GM19452 (cell line): ENCODE measurements around the gene SH3RF3.

Source experiments
- ATAC-seq: cut with Tn5 transposase; IDR thresholded peaks from one replicate; pipeline ENCODE4 v1.9.1; 2021; ENCODE audit not compliant: unreplicated experiment

Gene SH3RF3

DNA sequence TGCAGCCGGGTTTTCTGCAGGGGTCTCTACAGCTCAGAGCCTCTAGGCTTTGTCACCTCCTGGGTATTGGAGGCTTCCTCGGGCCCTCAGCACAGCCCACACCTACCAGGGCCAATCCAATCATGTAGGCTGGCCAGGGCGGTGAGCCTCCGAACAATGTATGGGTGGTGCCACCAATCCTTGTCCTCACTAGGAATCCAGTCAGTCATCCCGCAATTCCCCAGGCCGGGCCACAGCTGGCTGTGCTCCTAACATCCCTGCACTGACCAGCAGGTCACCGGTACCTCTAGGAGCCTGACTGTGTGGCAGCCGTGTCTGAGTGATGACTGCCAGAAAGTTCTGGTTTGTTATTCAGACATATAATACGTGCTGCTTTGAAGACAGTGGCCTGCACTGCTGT is 129.4 kb downstream of the SH3RF3 start:
- no peak for ATAC-seq

GRCh38 chr2:109258905-109259540 is 130.0 kb downstream of the SH3RF3 start:
- no peak for ATAC-seq

DNA sequence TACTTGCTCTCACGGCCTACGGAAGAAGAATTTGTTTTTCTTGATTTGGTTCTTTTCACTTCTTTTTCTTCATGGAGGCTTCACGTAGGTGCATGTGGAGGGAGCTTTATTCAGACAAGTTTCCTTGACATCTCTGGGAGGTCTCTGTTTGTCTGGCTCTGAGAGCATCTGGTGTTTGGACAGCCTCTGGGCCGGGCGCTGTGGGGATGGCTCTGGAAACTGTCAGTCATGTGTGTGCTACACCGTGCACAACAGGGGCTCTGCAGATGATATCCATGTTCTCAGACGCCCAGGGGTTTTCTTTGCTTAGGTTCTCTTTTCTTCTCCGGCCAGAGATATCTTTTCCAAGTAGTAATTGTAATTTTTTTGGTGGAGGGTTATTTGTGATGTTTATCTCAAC is 130.7 kb downstream of the SH3RF3 start:
- ATAC-seq, result no peak

DNA sequence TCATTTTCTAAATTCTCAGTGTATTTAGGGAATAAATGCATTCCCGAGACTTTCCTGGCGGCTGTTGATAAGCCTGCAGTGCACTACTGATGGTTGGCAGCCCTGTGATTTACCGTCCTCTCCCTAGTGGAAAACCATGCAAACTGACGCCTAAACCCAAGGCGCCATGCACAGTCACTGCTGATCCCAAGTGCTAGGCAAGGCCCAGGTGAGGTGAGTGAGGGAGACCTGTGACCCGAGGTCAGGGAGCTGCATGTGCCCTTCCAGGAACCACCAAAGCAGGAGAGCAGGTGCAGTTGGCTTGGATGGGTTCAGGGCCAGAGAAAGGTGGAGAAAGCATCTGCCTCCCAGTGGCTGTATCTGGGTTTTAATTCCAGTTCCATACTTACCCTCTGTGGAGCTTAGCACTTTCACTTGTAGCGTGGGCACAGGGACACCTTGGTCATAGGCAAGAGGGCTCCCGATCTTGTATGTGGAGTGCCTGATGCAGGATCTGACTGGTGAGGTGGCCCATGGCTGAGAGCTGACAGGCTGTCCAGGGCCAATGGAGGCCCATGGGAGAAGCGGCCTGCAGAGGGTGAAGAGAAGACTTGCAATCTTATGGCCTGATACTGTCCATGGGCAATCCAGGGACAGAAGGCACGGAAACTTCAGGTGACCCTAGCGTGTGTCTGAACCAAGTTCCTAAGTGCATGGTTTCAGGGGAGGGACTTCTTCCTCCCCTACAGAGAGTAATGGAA is 131.3 kb downstream of the SH3RF3 start:
- no peak for ATAC-seq

- no peak for ATAC-seq
These were observed 132.1 kb downstream of the SH3RF3 start for GRCh38 chr2:109260886-109261700.

DNA sequence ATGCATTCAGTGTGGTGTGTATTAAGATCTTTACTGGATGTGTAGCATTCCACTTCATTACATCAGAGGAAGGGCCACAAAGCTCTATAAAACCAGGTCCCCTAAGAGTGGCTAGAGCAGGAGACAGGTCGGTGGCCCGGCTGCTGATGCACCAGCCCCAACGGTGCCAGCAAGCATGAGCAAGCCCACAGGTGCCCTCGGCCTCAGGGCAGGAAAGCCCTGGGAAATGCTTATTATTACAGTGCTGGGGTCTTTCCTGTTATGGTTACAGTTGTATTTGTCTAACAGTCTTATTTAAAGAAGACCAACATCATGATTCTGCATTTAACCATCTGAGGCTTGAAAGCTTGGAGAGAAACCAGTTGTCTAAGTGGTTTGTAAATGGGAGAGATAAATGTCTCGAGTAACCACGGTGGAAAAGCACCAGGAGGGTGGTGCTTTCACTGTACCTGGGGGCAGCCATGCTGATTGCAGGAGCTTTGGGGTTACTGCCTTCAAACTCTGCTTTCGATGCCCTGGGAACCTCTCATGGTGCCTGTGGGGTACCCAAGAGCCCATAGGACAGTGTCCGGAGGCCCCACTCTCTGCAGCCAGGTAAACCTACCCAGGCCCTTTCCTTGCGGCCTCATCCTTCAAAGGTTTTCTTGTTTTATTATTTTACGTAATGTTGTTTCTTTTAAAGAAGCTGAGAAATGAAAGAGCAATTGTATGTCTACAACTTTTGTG is 133.1 kb downstream of the SH3RF3 start:
- ATAC-seq, result no peak

DNA sequence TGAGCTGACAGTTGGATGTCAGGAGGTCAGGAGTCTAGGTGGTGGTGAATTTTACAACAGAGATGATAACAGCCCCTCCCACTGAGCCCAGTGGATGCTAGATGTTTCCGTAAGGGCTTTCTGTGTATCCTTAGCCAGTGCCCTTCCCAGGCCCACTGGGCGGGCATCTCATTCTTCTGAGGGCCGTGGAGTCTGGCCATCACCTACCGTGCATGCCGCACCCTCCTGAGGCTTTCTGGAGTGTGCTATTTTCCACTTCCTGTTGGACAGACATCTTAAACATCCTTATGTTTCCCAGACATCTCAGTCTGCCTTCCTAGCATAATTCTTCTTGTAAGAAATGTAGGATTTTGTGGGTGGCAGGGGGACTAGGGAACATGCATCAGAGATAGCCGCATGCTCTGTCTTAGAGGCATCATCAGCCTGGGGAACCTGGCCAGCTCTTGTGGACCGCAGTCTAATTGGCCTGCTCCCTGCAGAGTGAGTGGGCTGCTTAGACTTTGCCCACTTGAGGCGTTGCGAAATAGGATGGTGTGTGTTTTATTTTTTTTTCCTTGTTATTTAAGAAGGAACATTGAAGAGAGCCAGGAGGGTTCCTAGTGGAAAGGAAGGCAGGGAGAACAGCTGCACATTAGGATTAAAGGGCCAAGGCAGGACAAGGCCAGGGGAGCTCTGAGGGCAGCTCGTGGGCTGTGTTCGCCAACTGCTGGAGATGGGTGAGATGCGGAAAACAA is 135.8 kb downstream of the SH3RF3 start:
- no peak for ATAC-seq

GRCh38 chr2:109265369-109265768 is 136.4 kb downstream of the SH3RF3 start:
- ATAC-seq, result no peak

GRCh38 chr2:109265953-109266352 is 136.9 kb downstream of the SH3RF3 start:
- ATAC-seq, result no peak

- ATAC-seq, result no peak
These were observed 137.5 kb downstream of the SH3RF3 start for GRCh38 chr2:109266496-109266895.

DNA sequence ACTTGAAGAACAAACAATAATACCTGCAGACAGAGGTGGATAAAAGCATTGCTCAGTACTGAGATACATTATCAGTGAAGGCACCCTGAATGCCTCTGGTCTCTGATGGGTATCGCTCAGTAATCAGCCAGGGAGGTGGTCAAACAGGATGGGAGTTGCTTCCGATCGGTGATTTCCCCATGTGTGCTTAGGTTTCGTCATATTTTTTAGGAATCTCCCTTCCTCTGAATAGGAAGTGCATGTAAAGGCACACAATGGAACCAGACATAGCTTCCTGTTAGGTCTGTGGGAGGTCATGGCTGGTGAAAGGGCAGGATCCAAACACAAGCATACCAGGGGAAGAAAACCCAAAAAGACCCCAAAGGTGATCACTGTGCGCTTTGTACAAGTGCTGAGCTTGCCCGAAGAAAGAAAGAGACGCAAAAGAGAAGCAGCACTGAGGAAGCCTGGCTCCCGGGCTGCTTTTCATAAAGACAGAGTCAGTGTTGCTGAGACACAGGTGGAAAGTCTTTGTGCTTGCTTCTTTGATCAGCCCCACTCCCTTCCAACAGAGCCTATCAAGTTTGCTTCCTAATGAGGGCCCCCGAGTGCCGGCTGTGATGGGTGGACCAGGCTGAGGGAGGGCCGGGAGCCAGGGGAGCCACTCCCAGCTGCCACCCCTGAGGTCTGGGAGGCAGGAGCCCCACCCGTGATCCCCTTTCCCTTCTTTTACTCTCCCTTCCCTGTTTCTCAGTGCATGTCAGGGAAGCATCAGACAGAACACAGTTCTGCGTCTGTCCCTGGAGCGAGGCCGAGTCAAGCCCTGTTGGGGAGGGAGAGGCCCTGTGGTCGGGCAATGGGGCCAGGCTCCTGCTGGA is 138.2 kb downstream of the SH3RF3 start:
- no peak for ATAC-seq

DNA sequence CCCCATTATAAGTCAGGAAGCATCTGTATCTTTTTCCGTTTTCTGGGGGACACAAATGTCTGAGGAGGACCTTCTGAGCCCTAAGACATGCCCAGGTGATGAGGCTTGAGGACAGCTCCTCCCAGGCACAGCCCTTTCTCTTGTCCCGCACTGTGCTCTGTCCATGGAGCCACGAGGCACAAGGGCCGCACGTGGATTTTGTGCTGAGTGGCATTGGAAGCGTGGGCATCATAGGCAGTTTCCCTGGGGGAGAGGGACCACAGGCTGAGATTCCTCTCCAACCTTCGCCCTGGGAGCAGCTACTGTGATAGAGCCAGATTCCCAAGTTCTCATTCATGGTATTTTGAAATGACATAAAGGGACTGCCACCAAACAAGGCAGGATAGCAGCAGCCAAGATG is 139.9 kb downstream of the SH3RF3 start:
- no peak for ATAC-seq

DNA sequence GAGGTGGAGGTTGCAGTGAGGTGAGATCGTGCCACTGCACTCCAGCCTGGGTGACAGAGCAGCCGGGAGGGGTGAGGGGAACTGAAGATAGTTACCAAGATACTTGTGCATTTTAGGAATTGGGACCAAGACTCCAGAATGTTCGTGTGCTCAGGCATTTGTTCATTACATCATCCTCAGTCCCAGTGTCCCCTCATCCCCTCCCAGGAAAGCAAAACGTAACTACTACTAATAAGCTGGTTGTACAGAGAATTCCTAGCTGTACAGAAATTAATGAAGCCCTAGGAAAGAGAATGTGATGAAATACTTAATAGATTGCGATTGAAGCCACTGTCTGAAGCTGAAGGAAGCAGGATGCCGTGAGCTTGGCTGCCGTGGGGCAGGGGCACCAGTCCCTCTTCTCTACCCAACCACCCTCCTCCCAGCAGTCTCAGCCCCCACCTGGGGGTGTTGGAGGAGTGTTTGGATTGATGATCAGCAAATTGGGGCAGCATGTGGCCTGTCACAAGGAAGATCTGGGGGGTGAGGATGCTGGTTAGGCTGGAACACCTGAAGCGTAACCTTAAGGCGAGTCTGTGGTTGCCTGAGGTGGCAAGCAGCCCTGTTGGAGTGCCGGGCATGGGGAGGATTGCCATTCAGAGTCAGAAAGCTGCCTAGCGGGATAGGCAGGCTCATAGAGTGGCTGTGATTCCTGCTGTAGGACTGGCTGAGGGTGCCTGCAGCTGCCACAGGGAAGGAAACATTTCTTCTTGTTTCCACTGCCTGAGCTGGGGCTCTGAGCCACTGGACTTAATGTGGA is 140.9 kb downstream of the SH3RF3 start:
- no peak for ATAC-seq

DNA sequence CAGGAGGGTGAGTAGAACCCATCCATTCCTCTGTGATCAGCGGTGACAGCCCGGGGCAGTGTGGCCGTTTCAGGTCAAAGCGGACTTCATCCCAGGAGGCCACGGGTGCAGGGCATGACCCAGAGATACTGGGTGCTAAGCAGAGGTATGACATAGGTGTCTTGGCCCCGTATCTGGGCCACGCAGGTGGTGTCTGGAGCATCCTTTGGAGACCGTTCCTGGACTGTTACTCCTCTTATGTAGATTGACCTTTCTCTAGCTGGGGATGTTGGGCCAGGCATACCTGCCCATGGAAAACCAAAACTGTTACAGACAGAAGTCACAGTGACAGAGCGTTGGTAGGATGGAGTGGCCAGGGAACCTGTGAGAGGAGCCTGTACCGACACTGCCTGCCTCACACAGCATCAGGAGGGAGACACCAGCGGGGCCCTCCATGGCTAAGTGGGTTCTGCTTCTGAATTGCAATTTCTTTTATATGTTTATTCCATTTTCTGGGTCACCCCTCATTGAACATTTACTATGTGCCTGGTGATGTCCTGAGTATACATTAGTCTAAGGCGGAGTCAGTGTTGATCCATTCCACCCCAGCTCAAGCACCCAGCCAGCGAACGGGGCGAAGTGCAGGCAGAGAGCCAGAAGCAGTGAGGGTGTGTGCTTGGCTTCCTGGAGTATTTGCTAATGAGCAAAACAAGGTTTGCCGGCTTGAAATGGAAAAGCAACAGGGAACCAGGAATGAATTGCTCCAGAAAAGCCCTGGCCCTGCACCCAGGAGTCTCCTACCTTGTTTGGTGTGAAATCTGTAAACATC is 141.7 kb downstream of the SH3RF3 start:
- no peak for ATAC-seq

DNA sequence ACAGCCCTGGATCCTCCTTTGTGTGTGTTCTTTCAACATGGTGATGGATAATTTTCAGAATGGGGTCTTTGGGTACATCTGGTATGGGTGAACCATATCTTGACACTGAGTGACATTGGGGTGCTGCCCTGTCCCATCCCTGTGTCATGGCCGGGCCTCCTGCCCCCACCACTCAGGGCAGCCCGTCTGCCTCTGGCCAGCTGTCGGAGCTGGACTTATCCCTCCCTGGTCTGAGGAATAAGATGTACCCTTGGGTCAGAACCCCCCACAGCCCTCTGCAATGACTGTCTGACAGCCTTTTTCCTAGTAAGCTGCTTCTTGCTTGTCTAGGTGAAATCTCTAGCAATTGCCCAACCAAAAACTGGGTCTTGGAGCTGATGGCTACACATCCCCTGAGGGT is 142.9 kb downstream of the SH3RF3 start:
- no peak for ATAC-seq

- ATAC-seq, result no peak
These were observed 143.5 kb downstream of the SH3RF3 start for GRCh38 chr2:109272461-109272860.

GRCh38 chr2:109275120-109276012 is 146.4 kb downstream of the SH3RF3 start:
- ATAC-seq, result no peak
